AG04449 (cell line): Measurements from ENCODE around the gene PCDHB9.
"Not testable (repeated sequence)": the region's sequence is repeated elsewhere in the genome, so short reads cannot be mapped to it uniquely, and the experiment has no call there.

Experiments used
- CTCF ChIA-PET: fragments of 350-600 bp; formaldehyde crosslinking; extraction: SDS; loops from one replicate; lab custom pipeline; 2021; ENCODE audit warnings: antibody characterized with exemption; lab: Yijun Ruan, JAX
- POLR2A ChIA-PET: fragments of 400-600, 350-600 bp; formaldehyde crosslinking; extraction: SDS; loops from one replicate; lab custom pipeline; 2020; ENCODE audit warnings: antibody characterized with exemption, inconsistent platforms; lab: Yijun Ruan, JAX
- DNase-seq: peaks from one replicate; pipeline ENCODE4 v3.0.0-alpha.2; 2010; ENCODE audit warnings: low read depth, low spot score
- H3K4me3 ChIP-seq: 2 replicates; pipeline ENCODE4 v1.5.1; 2011; ENCODE audit warnings: low read depth, mild to moderate bottlenecking, control low read depth, low read length
- TF ChIP-seq, protein P1 (sequence below): IDR thresholded peaks from one replicate; pipeline ENCODE4 v1.5.1; 2011; ENCODE audit warnings: mild to moderate bottlenecking, moderate library complexity, low read length, control low read depth, inconsistent platforms; ENCODE audit not compliant: insufficient read depth; ENCODE audit errors: missing control alignments

PCDHB9 gene

DNA sequence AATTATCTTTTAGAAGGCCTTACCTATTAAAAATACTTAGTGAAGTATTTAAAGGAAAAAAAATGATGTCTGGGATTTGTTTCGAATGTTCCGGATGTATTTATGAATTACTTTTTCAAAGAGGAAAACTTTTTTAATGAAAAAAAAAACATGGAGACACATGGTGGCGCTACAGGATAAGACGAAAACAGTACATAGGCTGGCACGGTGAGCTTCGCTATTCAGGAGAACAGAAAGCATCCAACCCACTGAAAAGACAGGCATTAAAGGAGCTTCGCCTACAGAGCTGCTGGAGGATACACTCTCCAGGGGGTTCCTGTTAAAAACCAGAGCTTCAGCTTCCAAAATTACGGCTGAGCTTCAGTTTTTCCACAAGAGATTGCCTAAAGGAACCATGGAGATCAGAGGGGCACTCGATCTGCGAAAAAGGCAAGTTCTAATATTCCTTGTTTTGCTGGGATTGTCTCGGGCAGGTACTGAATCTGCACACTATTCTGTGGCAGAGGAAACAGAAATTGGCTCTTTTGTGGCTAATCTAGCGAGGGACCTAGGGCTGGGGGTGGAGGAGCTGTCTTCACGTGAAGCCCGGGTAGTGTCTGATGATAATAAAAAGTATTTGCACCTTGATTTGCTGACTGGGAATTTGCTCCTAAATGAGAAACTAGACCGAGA lies 36.3 kb downstream of the PCDHB9 start, which contains the start of gene PCDHB14:
TSS of gene PCDHB14 (plus strand) at position 232 of the 672 bp plus-strand sequence. CDS start at position 395, 163 bp downstream.
- peak within 1 kb of the TSS; percentile 33 for H3K4me3 ChIP-seq
- CTCF ChIA-PET = interaction anchor here (0.7 to 3.3 kb wide), 11 partner anchors 14 to 343 kb away, joined by 3 to 57 read pairs (median 4); partner anchors contain the start of genes PCDHB12, PCDHGA2 and PCDHGA6
- POLR2A ChIA-PET = interaction anchor here (0.6 kb wide), 1 partner anchor 341 kb away, joined by 4 read pairs; no protein-coding TSS in a partner anchor
- no peak for DNase-seq
- TF ChIP-seq, protein P1, sequence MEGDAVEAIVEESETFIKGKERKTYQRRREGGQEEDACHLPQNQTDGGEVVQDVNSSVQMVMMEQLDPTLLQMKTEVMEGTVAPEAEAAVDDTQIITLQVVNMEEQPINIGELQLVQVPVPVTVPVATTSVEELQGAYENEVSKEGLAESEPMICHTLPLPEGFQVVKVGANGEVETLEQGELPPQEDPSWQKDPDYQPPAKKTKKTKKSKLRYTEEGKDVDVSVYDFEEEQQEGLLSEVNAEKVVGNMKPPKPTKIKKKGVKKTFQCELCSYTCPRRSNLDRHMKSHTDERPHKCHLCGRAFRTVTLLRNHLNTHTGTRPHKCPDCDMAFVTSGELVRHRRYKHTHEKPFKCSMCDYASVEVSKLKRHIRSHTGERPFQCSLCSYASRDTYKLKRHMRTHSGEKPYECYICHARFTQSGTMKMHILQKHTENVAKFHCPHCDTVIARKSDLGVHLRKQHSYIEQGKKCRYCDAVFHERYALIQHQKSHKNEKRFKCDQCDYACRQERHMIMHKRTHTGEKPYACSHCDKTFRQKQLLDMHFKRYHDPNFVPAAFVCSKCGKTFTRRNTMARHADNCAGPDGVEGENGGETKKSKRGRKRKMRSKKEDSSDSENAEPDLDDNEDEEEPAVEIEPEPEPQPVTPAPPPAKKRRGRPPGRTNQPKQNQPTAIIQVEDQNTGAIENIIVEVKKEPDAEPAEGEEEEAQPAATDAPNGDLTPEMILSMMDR = no peak

DNA sequence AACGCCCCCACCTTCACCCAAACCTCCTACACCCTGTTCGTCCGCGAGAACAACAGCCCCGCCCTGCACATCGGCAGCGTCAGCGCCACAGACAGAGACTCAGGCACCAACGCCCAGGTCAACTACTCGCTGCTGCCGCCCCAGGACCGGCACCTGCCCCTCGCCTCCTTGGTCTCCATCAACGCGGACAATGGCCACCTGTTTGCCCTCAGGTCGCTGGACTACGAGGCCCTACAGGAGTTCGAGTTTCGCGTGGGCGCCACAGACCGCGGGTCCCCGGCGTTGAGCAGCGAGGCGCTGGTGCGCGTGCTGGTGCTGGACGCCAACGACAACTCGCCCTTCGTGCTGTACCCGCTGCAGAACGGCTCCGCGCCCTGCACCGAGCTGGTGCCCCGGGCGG lies 37.9 kb downstream of the PCDHB9 start:
- not testable (repeated sequence) for DNase-seq
- CTCF ChIA-PET = interaction anchor here (3.3 kb wide), 1 partner anchor 338 kb away, joined by 57 read pairs; no protein-coding TSS in a partner anchor

DNA sequence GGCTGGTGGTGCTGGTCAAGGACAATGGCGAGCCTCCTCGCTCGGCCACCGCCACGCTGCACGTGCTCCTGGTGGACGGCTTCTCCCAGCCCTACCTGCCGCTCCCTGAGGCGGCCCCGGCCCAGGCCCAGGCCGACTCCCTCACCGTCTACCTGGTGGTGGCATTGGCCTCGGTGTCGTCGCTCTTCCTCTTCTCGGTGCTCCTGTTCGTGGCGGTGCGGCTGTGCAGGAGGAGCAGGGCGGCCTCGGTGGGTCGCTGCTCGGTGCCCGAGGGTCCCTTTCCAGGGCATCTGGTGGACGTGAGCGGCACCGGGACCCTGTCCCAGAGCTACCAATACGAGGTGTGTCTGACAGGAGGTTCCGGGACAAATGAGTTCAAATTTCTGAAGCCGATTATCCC lies 38.5 kb downstream of the PCDHB9 start:
- POLR2A ChIA-PET, DNase-seq, H3K4me3 ChIP-seq: not testable (repeated sequence)
- CTCF ChIA-PET = interaction anchor here (2.3 kb wide), 1 partner anchor 339 kb away, joined by 9 read pairs; no protein-coding TSS in a partner anchor

More for the DNA sequence above, 37.9 kb downstream of the PCDHB9 start:
- H3K4me3 ChIP-seq, POLR2A ChIA-PET: not testable (repeated sequence)

DNA sequence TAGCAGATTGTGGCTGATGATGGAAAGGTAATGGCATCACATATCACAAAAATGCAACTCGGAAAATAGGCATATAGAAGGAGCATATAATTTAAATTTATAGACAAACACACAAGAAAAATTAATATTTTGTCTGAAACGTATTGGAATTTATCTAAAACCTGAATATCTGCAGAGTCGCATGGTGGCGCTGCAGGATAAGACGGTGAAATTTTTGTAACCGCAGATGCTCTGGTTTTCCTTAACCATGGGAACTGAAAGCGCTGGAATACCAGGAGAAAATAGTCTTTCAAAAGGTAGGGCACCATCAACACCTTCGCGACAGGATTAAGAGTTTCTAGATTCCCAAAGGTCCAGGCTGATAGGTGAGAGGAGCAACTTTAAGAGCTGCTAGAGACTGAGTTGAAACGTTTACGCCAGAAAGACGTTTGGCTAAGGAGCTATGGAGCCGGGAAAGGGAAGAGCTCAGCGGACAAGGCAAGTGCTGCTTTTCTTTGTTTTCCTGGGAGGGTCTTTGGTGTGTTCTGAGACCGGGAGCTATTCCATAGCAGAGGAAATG lies 47.2 kb downstream of the PCDHB9 start:
- DNase-seq = no peak
- ChIA-PET POLR2A (no interaction called here), CTCF (interaction anchor here (0.9 to 1.1 kb wide), 3 partner anchors 140 to 330 kb away, joined by 3 to 4 read pairs (median 4); partner anchors contain the start of gene PCDHGA6)
- peak overlapping the region; percentile 24 for H3K4me3 ChIP-seq
- TF ChIP-seq, protein P1 = no peak

DNA sequence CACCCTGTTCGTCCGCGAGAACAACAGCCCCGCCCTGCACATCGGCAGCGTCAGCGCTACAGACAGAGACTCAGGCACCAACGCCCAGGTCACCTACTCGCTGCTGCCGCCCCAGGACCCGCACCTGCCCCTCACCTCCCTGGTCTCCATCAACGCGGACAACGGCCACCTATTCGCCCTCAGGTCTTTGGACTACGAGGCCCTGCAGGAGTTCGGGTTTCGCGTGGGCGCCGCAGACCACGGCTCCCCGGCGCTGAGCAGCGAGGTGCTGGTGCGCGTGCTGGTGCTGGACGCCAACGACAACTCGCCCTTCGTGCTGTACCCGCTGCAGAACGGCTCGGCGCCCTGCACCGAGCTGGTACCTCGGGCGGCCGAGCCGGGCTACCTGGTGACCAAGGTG lies 49.0 kb downstream of the PCDHB9 start:
- POLR2A ChIA-PET, DNase-seq, H3K4me3 ChIP-seq, CTCF ChIA-PET: not testable (repeated sequence)

DNA sequence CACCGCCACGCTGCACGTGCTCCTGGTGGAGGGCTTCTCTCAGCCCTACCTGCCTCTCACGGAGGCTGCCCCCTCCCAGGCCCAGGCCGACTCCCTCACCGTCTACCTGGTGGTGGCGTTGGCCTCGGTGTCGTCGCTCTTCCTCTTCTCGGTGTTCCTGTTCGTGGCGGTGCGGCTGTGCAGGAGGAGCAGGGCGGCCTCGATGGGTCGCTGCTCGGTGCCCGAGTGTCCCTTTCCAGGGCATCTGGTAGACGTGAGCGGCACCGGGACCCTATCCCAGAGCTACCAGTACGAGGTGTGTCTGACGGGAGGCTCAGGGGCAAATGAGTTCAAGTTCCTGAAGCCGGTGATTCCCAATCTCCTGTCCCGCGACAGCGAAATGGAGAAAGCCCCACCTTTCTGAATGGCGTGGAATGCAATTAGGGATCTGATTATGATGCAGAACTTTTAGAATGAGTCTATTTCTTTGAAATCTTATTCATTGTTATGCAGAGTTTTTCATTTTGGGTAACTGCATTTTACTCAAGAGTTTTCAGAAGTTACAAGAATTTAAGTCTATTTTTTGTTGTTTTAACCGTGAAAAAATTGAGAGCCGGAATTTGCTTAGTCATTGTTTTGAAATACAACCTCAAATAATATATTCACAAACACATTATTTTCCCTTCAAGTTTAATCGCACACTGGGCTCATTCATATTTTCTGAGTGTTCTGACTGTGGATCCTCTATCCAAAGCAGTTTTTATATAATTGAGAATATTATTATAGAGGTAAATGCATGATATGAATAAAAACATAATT lies 49.8 kb downstream of the PCDHB9 start:
- DNase-seq = no peak
- H3K4me3 ChIP-seq = no peak overlapping the region
- TF ChIP-seq, protein P1 = no peak
- POLR2A ChIA-PET = no interaction called here
- CTCF ChIA-PET = no interaction called here
